Measurements from ENCODE around the gene MBIP.

MBIP gene

DNA sequence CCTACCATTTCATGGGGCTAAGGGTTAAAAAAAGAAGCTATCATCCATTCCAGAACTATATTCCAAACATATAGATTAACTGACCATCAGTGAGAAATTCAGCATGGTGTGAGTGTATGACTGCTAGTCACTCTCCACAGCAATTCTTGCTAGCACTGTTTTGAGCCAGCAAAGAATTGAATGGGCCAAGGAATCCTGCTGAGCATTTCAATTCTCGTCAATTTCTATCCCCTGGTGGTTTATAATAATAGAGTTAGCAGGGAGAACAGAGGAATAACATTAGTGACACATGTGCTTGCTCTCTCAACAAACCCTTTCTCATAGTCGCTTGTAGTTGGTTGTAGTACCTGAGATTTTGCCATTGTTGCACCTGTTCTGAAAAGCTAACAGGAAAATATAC is 7.2 kb downstream of the MBIP start:
- no peak for DNase-seq

DNA sequence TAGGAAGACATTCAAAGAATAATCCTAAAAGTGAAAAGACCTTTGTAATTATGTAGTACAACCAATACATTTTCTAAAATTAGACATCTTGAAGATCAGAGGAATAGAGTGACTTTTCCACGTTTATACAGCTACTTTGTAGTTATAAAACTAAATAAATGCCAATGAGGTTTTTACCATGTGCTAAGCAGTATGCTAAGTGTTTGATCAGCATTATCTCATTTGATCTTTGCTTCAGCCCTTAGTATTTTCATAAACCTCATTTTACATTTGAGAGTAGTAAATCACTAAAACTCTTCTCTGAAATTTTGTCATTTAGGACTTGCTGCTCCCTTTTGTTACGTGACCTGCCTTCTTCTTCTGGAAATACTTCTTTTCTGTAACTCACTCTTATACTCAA is 13.6 kb downstream of the MBIP start:
- no peak for DNase-seq

DNA sequence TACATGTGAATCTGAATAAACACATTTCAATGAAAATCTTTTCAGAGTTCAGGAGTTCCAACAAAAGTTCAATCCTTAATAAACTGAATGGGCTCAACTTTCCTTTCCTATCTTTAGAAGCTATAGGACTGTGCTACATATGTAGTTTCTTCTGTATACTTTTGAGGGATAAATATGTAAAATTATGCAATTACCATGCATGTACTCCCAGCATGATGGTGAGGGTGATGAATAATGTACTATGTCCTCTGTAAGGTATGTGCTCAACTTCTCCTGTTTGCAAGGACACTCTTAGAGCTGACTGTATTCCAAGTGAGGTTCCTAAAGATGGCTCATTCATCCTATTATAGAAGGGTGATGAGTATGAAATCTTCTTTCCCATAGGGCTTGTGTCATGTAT is 15.5 kb downstream of the MBIP start:
- DNase-seq: no peak

DNA sequence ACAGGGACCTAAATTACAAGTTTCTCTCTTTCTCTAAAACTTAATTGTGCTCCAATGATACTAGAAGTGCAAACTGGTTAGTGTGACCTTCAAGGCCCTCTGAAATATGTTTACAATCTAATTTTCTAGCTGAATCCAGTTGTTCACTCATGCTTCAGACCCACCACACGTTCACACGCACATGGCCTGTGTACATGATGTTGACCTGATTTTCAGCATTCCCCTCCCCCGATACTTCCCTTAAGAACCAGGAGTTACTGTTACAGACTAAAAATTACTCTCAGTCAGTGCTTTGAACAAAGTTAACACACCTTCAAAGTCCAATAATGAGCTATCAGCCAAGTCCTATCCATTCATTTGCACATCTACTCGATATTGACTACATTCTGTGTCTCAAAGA is 16.5 kb downstream of the MBIP start:
- DNase-seq: no peak

DNA sequence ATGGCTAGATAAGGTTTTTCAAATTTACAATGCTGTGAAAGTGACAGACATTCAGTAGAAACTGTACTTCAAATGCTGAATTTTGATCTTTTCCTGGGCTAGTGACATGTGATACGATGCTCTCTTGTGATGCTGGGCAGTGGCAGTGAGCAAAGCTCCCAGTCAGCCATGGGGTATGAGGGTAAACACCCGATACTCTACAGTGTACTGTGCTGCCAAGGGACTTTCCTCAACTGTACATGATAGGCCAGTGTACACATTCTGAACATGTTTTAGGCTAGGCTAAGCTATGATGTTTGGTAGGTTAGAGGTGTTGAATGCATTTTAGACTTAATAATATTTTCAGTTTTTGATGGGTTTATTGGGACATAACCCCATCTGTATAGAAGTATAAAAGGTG is 17.6 kb downstream of the MBIP start:
- no peak for DNase-seq

DNA sequence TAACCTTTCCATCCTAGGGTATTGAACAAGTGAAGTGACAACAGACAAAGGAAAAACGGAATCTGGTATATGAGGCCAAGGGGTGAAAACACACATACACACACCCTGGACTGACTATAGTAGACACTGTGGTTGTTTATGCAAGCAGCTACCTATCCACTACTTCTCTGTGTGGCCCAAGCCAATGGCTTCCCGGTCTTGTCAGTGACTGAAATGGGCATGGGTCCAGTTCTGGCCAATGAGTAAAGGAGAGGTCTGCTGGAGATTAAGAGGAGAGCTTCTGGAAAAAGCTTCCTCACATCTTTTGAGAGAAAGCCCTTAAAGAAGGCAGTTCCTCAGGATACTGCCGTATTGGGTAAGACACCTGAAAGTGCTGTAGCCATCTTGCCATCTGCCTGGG is 19.3 kb downstream of the MBIP start:
- DNase-seq: no peak

DNA sequence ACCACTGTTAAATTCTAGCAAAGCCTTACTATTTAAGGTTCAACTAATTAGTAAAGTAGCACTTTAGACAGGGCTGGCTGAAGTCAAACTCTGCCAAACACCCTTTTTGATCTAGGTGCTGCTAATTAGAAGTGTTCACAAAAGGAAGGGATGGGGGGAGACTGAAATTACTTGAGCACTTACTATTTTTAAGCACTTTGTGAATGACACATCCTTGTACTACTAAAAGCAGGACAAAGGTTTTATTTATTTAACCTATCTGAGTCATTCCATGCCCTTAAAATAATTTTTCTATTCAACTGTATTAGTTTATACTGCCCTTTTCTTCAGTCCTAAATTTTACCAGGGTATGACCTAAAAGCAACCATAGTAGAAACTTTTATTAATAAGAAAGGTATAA is 20.1 kb downstream of the MBIP start:
- DNase-seq: no peak

DNA sequence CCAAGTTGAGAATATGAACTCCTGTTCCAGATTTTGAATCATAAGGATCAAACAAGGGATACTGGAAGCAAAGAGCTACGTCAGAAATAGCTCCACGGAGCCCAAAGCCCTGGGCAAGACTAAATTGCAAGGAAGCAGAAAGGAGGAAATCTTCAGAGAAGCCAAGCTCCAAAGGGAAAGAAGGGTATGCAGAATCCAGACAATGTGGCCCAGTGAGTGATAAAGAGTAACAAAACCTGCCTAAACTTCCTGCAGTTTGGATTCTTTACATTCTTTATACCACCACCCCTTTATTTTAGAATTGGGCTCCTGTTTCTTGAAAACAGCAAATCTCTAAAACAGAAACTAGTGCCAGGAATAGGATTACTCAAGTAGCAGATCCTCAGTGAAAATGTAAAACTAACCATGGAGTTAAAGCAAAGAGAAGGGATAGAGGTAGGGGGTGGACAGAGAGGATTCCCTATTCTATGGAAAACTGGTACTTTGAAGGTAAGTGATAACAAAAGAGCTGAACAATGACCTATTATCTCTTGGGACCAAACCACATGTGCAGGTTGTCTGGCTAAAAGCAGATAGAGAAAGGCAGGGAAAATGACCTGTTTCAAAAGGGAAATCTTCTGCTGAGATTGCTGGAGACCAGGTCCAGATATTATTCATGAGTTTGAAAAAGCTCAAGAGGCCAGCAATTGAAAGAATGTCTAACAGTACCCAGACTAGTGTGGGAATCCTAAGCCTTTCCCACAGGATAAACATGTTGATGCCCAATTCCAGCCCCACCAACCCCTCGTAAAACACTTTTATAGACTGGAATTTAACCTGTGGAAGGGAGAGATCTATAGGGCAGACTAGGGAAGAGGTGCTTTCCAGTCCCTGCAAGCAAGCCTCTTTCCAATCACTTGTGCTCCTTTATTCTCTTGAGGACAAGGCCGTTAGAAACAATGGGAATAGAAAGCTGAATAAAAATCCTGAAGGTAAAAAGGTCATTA is 24.5 kb downstream of the MBIP start:
- DNase-seq: no peak

DNA sequence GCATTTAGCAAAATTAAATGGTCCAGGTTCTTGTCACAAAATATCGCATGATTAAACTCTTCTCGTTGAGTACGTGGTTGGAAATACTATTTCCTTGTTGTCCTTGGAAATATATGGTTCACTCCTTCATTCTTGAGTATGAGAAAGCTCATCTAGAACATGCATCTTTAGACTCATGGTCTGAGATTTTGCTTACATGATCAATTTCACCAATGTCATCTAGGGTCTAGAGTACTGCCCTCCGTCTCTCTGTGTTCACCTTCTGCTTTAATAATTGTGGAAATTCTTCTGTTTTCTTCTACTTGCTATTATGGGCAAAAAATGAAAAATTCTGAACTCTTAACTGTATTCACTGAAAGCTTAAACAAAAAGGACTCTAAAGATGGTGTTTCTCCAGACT is 25.9 kb downstream of the MBIP start:
- DNase-seq: no peak

DNA sequence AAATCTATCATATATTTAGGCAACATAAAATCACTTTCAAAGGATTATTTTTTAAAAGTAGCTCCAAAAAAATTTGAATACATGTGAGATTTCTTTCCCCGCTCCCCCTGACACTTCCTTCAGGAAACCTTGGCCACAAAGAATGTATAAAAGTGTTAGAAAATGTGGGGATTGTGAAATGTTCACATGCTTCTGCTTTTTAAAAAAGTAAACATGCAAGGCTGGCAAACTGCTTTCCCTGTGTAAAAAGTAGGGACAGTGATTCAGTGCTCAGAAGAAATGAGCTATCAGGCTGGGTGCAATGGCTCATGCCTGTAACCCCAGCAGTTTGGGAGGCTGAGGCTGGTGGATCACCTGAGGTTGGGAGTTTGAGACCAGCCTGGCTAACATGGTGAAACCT is 26.6 kb downstream of the MBIP start:
- no peak for DNase-seq

DNA sequence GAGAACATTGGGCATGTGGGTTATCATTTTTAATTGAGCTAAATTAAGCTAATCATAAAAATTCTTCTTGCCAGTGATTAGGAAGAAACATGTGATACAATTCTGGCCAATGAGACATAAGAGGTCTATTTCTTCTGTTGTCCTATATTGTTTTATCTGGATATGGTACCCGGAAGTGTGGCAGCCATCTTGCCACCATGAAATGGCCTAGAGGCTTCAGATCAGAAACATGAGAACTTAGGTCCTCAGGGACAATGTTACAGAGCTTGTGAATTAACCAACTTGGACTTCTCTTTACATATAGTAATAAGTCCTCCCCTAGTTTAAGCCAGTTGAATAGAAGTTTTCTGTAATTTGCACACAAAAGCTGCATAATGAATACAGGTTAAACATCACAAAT is 30.5 kb downstream of the MBIP start:
- DNase-seq: no peak

DNA sequence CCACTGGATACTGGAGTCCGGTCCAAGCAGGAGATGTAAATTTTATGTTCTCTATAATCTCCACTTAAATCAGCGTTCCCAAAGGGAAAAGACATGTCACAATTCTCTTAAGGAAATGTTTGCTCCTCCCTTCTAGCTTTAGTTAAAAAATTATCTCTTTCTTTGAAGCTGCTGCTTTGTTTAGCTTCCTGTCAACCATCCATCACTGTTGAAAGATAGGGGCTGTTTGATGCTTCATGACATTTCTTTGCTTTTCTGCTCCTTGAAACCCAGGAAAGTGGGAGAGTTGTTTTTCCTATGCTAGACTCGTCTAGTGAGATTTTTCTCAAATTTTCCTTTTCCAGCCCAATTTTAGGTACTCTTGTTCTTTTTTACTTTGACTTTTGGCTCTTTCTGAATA is 31.9 kb downstream of the MBIP start:
- no peak for DNase-seq

DNA sequence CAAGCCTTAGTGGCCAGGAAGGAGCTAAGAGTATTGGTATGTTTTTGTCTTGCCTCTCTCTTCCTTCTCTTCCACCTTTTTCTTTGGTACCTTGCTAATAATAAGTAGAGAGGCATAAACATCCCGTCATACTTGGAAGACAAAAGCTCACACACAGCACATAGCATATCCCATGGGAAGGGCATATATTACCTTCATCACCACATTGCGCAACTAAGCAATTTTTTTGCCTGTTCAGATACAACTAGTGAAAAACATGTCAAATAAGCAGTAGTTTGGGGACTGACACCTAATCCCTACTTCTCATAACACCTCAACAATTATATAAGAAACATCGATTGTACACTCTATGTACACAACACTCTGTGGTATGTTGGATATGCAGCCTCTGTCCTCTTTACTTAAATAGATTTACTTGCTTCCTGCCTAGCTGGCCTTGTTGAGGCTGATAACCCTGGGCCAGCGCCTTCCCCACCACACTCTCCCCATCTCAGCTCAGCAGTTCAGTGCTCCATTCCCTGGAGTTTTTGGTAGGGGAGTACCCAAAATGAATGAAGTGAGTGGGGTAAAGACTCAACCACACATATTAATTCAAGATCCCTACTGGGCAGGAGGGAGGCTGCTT is 35.4 kb downstream of the MBIP start:
- DNase-seq: no peak

DNA sequence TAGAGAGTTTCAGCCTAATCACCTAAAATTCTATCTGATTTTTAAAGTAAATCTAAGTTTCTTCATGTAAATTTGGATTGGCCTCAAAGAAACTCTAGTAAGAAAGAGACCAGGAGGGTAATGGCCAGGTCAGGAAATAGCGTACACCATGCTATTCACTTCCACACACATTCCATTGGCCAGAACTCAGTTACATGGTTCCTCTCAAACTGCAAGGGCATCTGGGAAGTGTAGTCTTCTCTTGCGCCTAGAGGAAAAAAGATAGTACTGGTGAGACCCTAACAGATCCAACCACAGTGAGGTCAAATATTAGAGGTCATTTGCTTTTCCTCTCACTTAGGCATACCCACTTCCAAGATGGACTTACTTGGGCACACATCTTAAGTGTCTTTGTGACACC is 39.1 kb downstream of the MBIP start:
- no peak for DNase-seq

DNA sequence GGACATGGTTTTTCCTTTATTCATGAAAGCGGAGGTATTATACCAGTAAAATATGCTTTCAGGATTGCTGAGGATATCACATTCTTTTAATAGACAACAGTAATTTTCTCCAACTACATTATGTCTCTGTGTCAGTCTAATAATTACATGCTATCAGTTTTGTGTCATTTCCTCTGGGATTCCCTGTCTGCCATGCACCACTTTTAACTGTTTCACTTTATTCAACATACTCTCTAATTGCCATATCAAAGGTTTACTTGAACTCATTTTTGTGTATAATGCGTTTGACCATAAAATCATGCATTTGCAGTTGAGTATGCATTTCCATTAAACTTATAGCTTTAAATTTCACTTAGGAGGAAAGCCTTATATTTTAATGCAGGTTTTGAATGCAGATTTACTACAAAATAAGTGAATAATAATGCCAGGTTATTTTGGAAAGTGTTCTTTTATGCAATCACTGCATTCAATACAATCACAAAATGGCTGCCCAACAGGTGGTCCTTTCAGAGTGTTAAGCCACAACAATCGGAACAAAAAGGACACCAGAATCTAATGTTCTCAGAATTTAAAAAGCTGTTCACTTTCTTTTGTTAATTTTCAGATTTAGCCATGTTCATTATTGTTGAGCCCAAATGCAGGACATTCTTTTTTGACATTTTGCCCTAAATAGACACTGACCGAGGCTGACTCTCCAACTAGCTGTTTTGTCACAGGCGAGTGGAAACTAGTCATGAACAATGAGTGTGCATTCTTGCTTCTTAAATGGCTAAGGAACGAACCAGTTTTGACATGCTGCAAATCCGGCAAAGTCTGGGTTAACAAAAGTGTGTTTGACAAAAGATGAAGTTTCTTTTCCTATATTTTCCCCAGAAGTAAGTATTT is 40.9 kb downstream of the MBIP start:
- no peak for DNase-seq

DNA sequence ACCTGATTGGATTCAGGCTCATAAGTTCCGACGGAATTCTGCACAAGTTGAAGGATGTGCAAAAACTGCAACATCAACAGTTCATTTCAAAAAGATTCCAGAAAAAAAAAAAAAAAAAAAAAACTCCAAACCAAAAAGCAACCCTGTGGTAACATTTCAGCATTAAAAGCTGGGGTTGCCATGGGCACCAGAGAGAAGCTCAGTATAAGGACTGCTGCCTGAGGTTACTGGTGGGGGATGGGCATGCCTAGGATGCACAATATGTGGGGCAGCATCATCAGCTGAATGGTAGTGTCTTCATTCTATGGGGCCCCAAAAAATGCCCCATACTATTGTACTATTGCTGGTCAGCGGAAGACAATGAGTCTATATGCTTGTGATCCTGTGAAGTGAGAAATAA is 44.7 kb downstream of the MBIP start:
- DNase-seq: no peak

DNA sequence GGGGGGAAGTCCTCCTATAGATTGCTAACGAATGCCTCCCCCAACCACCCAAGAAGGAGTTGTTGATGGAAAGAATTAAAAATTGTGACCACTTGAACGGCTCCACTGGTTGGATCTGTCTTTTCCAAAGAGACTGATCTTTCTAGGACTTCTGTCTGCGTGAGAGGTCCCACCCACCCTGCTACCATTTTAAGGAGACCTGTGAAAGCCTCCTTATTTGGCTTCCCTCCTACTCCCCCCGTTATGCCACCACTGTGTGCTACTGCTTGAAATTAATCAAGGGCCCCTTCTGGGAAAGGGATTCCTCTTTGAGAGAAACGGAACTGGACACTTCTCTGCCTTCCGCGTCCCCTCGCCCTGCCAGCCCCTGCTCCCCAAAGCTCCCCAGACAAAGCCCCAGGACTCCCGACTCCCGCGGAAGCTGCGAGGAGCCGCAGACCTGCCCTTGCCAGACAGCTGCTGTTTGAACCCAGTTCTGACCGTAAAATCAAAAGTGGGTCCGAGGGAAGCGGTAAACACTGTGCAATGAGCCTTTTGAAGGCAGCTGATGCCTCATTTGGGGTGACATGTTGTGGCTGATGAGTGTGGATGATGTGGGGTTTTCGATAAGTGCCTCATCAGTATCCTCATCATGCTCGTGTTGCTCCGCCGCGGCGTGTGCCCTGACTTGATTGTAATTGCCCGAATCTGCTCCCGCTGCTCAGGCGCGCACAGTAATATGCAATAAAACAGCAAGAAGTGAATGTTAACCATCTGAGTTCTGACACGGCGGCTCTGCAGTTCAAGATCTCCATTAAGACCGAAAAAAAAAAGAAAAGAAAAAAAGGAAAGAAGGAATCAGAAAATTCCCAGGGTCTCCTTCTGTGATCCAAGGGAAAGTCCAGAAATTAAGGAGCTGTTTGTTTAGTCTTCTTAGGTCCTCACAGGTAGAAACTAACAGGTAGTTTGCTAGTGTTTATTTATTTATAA is 48.2 kb downstream of the MBIP start:
- no peak for DNase-seq

DNA sequence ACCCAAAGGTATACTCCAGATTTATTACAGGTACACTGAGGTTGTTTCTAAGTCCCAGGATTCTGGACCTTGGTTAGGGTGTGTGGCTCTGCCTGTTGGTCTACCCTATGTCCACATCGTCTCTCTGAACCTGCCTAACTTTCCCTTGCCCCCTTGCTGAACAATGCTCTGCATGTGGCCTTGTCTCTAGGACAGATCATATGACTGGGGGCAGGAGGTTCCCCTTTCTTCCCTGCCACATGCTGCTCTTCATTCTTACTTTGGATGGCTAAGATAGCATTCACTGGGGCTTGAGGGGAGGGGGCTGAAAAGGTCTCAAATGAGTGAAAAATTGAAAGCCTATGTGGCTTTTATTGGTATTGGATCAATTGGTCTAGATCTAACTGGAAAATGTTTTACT is 49.2 kb downstream of the MBIP start:
- no peak for DNase-seq

DNA sequence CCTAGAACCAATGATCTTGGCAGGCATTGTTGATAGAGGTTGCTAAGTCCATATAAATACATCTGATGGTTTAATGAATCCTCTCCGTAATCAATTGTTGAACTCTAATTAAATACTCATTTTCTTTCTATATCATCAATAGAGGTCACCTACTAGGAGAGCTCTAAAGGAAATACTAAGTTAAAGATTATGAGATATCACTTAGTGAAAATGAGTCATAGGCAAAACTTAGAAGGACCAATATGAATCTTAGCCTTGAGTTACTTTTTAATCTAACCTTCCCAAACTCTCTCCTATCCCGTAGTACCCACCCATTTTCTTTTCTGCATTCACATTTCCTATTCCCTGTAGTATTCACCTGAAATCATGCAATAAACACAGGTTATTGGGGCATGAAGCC is 50.2 kb downstream of the MBIP start:
- no peak for DNase-seq

DNA sequence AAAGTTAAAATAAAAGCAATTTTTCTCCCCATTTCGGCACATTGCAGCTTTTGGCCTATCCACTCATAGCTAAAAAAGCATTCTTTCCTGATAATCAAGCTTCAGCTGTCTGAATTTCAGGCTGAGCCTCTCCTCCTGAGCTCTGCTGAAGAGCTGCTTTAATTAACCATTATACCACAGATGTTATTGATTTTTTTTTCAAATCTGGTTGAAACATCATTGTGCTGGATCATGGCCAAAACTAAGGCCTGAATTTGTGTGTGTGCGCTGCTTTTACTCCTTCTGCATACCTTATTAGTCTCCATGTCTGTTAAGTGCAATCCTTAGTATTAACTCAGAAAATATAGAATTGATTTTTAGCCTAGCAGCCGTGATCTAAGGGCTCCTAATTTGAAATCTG is 52.3 kb downstream of the MBIP start:
- DNase-seq: no peak

DNA sequence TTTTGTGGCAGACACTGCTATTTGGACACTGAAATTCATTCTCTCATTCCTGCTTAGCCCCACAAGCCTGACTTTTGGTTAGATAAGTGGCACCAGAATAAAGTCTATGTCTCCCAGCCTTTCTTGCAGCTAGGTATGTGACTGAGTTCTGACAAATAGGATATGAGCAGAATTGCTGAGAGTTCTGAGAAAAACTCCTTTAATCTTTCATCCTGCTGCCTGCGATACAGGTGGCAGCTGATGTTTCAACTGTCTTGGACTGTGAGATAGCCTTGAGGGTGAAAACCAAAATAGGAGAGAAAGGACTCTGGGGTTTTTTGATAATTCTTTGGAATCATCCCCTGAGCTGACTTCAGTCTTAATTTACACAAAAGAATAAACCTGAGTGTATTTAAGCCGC is 55.8 kb downstream of the MBIP start:
- DNase-seq: no peak

DNA sequence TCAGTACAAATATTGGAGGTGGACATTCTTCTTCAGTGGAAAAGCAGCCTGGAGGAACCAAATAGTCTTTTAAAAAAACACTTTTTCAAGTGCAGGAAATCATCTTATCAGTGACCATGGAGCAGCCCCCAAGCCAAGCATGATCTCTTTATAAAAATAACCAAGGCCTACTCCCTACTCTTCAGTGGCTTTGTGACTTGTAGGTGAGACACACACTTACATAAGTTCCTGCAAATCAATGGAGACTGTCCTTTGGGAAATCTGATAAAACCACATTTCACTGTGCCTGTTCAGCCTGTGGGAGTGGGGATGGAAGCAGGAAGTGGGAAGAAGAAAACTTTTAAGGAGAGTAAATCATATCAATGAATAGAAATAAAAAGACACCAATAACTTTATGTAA is 56.3 kb downstream of the MBIP start:
- no peak for DNase-seq
